HG02981 (cell line): ENCODE measurements around the gene RAE1.

Experiments
- ATAC-seq: cut with Tn5 transposase; IDR thresholded peaks from one replicate; pipeline ENCODE4 v1.9.1; 2021; ENCODE audit warnings: mild to moderate bottlenecking, moderate library complexity; ENCODE audit not compliant: unreplicated experiment

RAE1 gene

GRCh38 chr20:57351042-57351783 lies at the start of gene RAE1:
TSS of gene RAE1 (plus strand) at chr20:57351255. CDS start at chr20:57354039, 2,784 bp downstream.
- peak; percentile 63 for ATAC-seq

GRCh38 chr20:57306747-57307146 lies 44.3 kb upstream of the RAE1 start:
- ATAC-seq = no peak

GRCh38 chr20:57308451-57309271 lies 42.4 kb upstream of the RAE1 start:
- no peak for ATAC-seq

GRCh38 chr20:57309544-57310115 lies 41.4 kb upstream of the RAE1 start:
- no peak for ATAC-seq

GRCh38 chr20:57310821-57311514 lies 40.1 kb upstream of the RAE1 start:
- ATAC-seq = no peak

- ATAC-seq = no peak
Observed at GRCh38 chr20:57312138-57312537, 38.9 kb upstream of the RAE1 start.

DNA sequence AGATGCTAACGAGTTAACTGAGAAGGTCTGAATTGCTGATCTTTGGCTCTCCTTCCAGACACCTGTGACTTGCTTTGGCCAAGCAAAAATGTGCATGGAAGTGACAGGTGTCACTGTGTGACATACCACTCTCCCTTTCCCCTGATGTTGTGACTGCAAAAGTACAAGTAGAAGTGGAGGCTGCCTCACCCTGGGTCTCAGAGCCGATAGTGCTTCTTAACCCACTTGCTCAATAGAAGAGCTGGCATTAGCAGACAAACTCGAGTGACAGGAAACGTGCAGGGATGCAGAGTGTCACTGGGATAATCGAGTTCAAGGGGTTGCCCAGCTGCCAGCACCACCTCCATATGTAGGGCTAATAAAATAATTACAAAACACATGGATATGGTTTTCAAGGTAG lies 37.8 kb upstream of the RAE1 start:
- ATAC-seq = no peak

DNA sequence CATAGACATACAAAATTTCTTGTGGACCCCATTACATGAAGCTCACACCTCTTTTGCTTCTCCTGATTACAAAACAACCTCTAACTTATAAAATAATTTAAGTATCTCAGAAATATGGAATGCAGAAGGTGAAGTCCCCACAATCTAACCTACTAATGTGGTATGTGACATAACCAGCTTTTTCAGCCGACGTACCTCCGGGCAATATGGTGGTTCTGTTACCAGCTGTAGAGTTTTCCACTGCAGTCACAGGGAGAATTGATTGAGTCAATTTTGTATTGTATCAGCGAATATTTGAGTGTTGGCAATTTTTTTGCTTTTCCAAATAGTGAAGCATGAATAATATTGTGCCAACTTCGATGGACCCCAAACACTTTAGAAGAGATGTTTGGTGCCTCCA lies 37.1 kb upstream of the RAE1 start:
- no peak for ATAC-seq

DNA sequence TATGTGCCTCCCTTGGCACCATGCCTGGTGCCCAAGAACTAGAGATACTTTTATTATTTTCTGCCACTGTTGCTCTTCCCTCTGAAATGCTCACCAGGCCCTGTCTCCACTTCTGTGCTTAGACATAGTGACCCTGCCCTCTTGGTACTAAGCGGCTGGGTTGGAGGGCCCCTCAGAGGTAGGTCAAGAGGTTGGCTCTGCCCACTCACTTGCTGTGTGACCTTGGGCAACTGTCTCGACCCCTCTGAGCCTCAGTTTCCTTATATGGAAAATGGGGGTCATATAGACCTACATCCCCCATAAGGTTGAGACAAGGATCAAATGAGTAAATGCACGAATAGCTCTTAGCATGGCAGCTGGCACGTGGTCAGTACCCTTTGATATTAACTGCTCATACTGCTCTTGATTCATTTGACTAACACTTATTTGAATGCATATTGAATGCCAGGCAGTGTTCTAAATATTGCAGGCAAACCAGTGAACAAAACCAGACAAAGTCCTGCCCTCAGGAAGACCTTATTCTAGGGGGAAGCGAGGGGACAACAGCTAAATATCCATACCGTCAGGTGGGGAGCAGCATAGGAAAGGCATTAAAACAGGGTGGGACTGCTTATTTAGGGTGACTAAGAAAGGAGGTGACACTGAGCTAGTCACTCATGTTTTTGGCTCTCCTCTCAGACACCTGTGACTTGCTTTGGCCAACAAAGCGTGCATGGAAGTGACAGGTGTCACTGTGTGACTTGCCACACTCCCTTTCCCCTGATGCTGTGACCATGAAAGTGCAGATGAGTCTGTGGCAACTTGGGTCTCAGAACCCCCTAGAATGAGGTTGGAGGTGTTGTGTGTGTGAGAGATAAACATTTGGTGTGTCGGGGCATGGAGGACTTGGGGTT lies 35.7 kb upstream of the RAE1 start:
- no peak for ATAC-seq

DNA sequence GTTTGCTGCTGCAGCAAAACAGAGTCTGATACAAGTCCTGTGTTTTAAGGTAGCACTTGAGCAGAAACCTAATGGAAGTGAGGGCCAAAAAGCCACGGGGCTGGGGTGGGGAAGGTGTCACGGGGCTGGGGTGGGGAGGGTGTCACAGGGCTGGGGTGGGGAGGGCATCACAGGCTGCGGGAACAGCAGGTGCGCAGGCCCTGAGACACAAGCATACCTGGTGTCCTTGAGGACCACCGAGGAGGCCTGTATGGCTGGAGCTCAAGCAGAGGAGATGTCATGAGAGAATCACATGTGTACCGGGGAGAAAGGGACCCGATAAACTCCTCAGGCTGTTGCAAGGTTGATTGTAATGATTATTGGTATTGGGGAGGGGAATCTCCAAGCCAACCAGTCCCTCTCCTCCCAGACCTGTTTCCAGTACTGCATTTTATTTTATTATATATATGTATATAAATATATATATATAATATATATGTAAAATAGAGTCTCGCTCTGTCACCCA lies 35.0 kb upstream of the RAE1 start:
- ATAC-seq = no peak

GRCh38 chr20:57316795-57317201 lies 34.3 kb upstream of the RAE1 start:
- no peak for ATAC-seq

- no peak for ATAC-seq
Observed at GRCh38 chr20:57317316-57317788, 33.7 kb upstream of the RAE1 start.

DNA sequence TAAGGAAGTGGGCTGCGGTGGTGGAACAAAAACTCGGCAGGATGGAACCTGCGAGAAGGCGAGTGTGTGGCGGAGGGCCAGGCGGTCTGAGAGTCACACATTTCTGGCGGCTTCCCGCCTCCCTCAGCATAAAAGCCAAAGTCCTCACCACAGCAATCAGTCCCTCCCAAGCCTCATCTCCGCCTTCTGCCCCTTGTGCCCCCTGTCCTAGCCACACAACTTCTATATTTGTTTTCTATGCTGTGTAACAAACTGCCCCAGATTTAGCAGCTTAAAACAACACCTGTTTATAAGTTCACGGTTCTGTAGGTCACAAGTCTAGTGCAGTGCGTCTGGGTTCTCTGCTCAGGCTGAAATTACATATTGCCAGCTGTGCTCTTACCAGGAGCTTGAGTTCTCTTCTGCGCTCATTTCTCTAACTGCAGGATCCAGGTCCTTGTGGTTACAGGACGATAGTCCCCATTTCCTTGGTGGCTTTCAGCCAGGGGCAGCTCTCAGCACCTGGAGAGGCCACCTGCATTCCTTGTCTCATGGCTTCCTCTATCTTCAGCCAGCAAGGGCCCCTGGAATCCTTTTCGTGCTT lies 33.2 kb upstream of the RAE1 start:
- no peak for ATAC-seq

DNA sequence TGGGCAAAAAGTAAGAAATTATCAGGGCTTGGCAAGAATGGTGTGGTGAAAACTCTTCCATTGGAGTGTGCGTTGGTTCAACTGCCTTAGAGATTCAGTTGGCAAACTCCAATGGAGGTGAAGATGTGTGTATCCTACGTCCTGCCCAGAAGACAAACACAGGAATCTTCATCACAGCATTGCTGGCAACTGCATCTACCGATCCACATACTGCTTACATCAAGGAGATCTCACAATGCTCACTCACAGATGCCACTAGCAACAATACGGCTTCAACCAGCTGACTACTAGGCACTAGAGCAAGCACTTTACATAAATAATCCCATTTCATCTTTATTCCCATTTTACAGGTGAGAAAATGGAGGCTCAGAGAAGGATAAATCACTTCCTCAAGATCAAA lies 31.5 kb upstream of the RAE1 start:
- no peak for ATAC-seq

- no peak for ATAC-seq
Observed at GRCh38 chr20:57320358-57320757, 30.7 kb upstream of the RAE1 start.

- ATAC-seq = no peak
Observed at GRCh38 chr20:57321142-57321541, 29.9 kb upstream of the RAE1 start.

DNA sequence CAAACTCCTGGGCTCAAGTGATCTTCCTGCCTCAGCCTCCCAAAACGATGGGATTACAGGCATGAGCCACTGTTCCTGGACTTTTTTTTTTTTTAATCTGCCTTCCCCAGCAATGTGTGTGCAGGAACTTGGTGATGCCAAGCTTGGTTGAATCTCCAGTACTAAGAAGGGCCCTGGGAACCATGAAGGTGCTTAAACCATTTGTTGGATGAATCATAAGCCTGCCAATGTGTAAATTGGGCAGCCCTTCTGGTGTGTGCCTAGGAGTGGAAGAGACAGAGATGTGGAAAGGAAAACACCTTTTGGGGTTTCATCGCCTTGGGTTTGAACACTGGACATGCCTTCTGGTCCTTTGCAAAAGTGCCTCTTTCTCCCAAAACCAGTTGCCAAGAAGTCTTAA lies 28.6 kb upstream of the RAE1 start:
- no peak for ATAC-seq

DNA sequence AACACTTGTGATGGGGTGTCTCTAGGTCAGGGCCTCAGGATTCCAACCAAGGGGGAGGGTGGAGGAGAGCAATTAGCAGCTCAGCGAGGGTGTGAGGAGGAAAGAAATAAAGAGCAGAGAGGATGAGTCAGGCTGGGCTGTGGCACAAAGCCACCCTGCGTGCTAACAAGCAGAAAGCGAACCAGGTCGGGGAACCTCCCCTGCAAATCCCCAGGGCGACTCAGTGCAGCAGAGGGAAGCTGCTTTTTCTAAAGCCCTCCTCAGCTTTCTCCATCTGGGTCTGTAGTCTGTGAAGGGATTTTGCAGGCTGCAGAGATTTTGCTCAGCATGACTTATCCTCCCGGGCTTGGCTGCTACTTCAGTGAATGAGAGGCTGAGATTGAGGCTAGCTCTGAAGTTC lies 28.0 kb upstream of the RAE1 start:
- ATAC-seq = no peak

DNA sequence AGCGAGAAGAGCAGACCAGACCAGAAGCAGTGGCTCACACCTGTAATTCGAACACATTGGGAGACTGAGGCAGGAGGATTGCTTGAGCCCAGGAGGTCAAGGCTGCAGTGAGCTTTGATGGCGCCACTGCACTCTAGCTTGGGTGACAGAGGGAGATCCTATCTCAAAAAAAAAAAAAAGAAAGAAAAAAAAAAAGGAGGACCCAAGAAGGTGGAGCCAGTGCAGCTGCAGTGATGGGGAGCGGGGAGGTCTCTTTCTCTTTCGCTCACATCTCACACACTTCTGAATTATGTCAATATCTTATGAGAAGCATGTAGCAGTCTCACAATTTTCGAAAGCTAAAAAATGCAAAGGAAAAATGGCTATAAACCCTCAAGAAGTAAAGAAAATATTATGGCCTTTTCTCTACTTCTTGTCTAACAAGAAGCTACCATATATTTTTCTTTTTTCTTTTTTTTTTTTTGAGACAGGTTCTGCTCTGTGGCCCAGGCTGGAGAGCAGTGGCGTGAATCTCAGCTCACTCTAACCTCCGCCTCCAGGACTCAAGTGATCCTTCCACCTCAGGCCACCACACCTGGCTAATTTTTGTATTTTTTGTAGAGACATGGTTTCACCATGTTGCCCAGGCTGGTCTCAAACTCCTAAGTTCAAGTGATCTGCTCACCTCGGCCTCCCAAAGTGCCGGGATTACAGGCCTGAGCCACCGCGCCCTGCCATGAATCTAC lies 25.3 kb upstream of the RAE1 start:
- ATAC-seq = no peak
